IPS DF 4.7 (cell line): ENCODE measurements around the gene CYLD.

Experiments used
- DNase-seq: peaks from one replicate; pipeline ENCODE4 v3.0.0-alpha.2; 2013; ENCODE audit warnings: low spot score; ENCODE audit errors: extremely low read depth

CYLD gene

DNA sequence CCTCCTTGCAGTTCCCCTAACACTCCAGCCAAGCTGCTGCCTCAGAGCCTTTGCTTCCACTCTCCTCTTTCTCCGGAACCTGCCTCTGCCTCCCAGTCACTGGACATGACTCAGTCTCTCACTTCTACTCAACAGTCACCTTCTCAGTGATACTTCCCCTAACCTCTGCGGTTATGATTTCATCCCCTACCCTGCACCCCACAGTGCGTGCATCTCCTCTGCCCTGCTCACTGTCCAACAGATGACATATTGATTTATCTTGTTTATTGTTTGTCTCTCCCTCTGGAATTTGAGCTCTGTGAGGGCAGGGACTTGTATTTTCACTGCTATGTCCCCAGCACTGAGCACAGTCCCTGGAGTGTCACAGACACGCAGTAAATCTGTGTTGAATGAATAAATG, 100.7 kb downstream of the CYLD start:
- DNase-seq = no peak

GRCh38 chr16:50844840-50845239, 103.0 kb downstream of the CYLD start:
- DNase-seq = no peak

- no peak for DNase-seq
Measured at GRCh38 chr16:50845296-50845695, 103.4 kb downstream of the CYLD start.

GRCh38 chr16:50846511-50846910, 104.6 kb downstream of the CYLD start:
- DNase-seq = no peak

DNA sequence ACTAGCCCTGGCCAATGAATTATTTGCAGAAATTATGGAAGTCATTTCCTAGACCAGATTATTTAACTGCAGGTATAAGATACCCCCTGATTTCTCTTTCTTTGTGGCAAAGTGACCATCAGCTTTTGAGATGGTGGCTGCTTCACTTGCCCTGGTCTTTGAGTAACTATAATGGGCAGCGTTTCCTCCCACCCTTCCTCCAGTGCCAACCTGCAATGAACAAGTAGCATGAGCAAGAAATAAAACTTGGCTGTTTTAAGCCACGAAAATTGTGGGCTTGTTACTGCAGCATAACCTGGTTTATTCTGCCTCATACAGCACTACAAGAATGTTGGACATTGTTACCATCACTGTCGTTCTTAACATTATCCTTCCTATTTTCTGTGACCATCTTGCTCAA, 105.3 kb downstream of the CYLD start:
- DNase-seq = no peak

GRCh38 chr16:50848755-50849514, 107.0 kb downstream of the CYLD start:
- DNase-seq = no peak
